GM18951 (cell line): ENCODE data around the gene ECE1.

ENCODE experiments used
- POLR2A ChIP-seq: IDR thresholded peaks from 4 replicates; pipeline ENCODE4 v1.6.1; 2011; ENCODE audit warnings: mild to moderate bottlenecking; ENCODE audit not compliant: insufficient read length, insufficient read depth; ENCODE audit errors: extremely low read depth
- in situ Hi-C: fragments of 300-500 bp; cut with MboI; formaldehyde crosslinking; loops from one replicate; pipeline ENCODE4 v1.12.0; 2022; ENCODE audit warnings: low sequenced_read_pairs, mixed read lengths, inconsistent platforms; ENCODE audit not compliant: unreplicated experiment

Gene ECE1

DNA sequence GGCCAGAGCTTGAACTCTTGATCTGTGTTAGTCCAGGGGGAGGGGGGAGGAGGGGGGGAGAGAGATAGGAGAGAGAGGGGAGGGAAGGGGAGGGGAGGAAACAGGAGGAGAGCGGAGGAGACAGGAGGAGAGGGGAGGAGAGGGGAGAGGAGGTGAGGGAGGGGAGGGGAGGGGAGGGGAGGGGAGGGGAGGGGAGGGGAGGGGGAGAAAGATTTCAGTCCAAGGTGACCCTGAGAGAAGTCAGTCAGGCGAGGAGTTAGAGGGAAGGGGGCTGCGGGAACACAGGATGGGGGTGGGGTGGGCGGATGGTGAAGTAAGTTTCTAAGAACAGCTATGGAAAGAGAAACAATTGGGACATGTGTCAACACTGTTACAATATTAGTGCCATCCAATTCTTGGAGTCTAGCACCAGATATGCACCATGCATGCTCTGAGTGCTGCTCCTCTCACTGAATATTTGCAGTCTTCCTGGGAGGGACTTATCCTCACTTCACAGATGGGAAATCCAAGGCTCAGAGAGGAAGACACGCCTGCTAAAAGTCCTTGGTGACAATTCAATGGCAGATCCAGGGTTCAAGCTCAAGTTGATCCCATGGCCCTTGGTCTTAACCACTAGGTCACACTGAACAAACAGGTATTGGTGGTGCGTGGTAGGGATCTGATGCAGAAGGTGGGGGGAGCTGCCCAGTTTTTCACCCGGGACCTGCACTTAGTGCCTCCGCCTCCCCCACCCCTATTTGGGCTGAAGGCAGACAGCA lies 42.5 kb upstream of the ECE1 start:
- in situ Hi-C loops = no loop called here
- no peak for TF ChIP-seq POLR2A

DNA sequence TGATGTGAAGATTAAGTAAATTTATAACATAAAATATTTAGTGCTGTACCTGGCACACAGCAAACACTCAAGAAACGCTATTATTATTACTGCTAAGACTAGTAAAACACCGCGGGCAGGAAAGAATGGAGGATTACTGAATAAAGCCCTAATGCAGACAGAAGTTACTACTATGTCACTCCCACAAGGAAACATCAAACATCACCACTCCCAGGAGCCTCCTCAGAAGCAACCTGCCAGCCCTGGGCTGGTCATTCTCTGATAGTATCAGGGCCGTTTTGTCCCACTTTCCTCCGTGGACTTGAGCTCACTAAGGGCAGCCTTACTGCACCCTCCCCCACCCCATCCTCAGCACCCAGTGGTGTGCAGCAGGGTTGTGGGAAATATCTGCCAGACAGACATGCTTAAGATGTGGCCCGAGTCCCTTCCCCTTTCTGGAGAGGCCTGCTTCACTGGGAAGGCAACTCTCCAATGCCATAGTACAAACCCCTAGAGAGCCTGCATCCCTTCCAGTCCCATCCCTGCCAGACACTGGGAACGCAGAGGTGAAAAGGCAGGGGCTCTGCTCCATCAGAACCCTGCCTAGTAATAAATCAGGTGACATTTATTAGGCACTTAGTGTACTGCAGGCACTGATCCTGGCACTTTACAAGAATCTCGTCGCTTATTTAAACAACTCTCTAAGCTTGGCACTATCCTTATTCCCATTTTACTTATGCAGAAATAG lies 41.7 kb upstream of the ECE1 start:
- no peak for TF ChIP-seq POLR2A
- in situ Hi-C loops = no loop called here

DNA sequence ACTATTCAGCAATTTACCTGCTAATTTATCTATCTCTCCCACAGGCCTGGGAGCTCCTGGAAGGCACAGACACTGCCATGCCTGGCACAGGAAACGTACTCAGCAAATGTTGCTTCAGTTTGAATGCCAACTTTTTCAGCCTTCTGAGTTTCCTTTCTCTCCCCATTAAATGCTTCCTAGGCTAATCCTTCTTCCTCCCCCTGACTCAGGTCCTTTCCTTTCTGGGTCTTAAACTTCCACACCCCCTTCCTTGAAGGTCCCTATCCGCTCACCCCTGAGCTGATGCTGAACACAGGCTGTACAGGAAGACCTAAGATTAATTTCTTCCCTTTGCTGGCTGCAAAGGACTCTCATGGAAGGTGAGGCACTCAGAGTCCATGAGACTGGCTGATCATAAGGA lies 40.3 kb upstream of the ECE1 start:
- no peak for TF ChIP-seq POLR2A

DNA sequence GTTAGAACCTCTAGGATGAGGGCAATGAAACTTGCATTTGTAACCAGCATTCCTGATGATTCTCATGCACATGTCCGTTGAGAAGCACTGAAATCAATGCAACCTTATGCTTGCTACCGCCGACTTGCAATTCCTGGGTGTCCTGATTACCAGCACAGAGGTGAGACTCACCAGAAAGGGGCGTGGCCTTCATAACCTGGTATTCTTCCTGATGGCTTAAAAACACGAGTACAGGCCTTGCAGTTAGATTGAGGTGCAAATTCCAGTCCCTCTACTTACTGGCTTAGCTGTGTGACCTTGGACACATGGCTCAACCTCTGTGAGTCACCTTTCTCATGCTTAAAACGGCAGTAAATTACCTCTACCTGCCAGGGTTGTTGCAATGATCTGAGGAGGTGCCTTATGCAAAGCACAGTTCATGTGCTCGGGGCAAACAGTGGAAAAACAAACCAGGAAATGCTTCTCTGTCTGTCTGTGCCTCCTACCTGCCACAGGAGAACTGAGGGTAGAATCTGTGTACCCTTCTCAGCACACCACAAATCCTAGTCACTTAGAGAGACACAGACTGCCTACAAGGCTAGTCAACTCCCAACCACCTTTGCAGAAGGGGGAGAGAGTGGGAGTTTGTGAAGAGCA lies 39.1 kb upstream of the ECE1 start:
- in situ Hi-C loops = no loop called here
- no peak for TF ChIP-seq POLR2A

More for the DNA sequence above, 40.3 kb upstream of the ECE1 start:
- in situ Hi-C loops = no loop called here

DNA sequence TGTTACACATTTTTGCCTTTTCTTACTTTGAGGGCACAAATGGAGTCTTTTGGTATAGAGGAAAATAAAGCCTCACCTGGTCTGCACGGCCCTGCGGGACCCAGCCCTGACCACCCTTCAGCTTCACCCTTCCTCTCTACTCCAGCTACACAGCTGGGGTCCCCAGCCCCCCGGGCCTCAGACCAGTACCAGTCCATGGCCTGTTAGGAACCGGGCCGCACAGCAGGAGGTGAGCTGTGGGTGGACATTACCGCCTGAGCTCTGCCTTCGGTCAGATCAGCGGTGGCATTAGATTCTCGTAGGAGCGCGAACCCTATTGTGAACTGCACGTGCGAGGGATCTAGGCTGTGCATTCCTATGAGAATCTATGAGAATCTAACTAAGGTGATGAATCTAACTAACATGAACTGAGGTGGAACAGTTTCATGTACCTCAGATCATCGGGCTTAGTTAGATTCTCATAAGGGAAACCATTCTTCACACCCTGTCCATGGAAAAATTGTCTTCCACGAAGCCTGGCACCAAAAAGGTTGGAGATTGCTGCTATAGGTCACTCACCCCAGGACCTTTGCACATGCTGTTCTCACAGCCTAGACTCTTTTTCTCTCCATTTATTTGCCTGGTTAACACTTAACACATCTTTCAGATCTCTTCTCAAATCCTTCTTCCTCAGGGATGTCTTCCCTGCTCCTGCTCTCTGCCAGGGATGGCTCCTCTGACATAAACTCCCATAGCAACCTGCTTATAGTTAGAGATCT lies 37.5 kb upstream of the ECE1 start:
- TF ChIP-seq POLR2A = no peak
- in situ Hi-C loops = no loop called here

DNA sequence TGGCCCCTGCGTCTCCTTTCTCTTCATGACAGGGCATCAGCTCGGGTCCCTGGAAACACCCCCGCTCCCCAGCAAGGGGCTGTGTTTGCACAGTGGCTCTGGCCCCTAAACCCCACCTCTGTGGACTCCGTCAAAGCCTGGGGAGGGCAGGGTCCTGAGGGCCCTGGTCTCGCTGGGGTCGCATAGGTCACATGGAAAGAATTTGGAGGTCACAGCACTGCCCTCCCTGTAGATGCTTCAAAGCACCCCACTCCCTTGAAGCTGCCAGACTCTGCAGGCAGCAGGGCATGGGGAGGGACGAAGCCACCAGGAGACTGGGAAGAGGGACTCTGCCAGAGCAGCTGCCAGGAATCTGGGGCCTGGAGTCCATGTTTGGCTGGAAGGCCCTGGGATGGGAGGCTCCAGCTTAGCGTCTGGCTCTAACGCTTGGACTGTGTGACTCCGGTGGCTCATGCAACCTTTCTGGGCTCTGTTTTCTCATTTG lies 36.6 kb upstream of the ECE1 start:
- no peak for TF ChIP-seq POLR2A
- in situ Hi-C loops = no loop called here

DNA sequence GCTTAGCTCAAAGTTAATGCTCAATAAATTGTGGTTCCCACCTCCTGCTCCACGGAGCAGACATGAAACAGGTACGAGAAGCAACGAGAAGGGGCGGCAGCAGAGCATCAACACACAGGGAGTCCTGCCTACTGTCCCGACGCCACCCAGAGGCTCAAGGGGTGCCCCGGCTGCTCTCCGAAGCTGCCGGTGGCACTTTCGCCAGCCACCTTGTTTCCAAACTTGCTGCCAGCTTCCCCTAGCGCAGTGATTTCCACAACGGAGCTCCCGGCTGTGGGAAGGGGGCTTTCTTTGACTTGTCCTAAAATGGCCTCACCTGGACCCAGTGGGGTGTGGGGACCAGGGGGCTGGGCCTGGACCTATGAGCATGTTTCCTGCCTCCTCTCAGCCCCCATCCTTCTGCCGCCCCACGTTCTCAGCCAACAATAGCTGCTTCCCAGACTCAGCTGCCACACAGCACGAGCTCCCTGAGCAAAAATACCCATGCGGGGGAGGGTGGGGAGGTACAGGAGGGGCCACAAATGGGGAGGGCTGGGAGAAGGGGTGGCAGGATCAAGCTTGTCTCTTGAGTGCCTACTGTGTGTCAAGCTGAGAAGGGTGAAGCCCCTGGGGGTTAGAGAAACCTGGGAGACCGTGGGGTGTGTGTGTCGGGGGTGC lies 35.6 kb upstream of the ECE1 start:
- in situ Hi-C loops = no loop called here
- TF ChIP-seq POLR2A = no peak

DNA sequence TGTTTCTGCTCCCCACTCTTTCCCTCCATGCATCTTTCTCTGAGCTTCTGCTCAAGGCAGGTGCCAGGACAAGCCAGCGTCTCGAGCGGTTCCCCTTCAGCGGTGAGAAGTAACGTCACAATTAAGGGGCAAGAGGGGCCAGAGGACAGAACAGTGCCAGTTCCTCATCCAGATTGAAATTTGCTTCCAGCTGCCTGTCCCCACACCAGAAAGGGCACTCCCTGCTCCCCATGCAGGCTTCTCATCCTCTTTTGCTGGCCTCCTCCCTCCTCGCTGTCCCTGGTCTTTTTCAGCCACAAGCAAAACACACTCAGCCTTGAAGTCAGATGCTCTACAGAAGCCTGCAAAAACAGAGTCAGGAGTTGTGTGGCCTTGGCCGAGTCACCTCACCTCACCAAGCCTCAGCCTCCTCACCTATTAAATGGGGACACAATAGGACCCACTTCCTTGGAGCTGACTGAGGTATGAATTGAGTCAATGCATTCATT lies 35.0 kb upstream of the ECE1 start:
- TF ChIP-seq POLR2A = no peak
- in situ Hi-C loops = no loop called here

DNA sequence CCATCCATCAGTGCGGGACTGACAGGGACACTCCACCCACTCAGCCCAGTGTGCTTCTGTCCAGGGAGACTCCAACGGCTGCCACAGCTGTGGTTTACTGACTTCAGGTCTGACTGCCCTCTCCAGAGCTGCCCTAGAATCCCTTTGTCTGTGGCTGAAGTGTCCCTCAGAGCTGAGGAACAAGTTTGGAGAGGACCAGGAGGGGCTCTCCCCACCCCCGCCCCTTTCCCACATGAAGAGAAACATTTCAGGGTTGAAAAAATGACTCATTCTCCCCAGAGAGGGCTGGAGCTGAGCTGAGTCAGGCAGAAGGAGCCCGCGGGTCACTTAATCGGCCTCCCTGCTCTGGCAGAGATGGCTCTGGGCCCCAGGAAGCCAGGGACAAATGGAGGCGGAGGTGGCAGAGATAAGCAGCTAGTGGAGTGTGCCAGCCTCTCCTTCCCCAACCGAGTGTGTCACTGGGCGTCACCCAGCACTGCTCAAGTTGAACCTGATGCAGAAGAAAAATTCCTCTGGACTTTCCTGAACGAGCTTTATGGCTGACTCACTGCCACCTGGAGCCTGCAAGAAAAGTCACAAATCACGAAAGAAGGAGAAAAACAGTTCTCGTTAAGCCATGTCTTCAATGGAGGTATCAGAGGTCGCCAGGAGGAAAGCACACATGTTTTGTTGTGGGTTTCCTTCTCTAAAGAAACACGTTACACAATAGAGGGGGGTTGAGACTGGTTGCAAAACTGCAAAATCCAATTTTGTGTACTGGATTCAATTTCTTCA lies 34.3 kb upstream of the ECE1 start:
- in situ Hi-C loops = no loop called here
- no peak for TF ChIP-seq POLR2A

DNA sequence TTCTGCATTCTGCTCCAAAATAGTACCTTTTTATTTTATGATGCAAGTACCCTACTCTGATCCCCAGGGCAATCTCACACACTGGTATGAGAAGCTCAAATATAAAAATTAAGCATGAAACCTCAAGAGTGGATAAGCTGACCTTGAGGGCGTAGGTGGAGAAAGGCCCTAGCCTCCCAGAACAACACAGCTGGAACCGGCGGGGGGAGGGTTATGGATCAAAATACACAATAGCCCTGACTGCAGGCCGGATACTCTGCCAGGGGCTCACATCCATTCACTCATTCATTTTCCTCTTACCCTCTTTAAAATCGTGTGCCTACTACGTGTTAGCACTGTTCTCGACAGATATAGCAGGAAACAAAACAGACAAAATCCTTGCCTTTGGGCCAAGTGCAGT lies 32.8 kb upstream of the ECE1 start:
- in situ Hi-C loops = no loop called here
- no peak for TF ChIP-seq POLR2A

DNA sequence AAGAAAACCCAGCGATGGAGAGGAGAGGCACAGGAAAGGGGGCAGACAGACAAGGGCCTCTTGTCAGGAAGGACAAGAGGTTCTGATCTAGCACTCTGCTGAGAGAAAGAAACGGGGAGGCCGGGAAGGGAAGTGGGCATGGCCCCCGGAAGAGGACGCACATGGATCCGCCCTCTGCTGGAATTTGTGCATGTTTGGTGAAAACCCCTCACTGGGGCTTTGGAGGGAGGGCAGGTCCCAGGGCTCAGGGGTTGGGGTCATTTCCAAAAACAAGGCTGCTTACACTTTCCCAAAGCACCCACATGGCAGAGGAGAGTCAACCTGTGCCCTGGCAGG lies 32.4 kb upstream of the ECE1 start:
- in situ Hi-C loops = no loop called here
- no peak for TF ChIP-seq POLR2A
